H9 (cell line): ENCODE results near the gene GRID1. TPM values are rescaled to one million over a fixed set of nuclear protein-coding genes. Genes with fewer than 3 reads are reported as not detected.

Experiments
- DNase-seq: peaks from one replicate; pipeline ENCODE4 v3.0.0-alpha.2; 2017
- H2AFZ ChIP-seq: one replicate; pipeline ENCODE4 v1.6.1; 2013; ENCODE audit warnings: mild to moderate bottlenecking, low read length, control low read depth, moderate library complexity
- H2AK5ac ChIP-seq: 2 replicates; pipeline ENCODE4 v1.6.1; 2013; ENCODE audit warnings: low read length, control low read depth, mixed read lengths; ENCODE audit not compliant: insufficient read length
- H2BK120ac ChIP-seq: one replicate; pipeline ENCODE4 v1.6.1; 2013; ENCODE audit warnings: low read depth, mild to moderate bottlenecking, low read length, control low read depth, inconsistent platforms; ENCODE audit not compliant: poor library complexity, severe bottlenecking
- H2BK12ac ChIP-seq: 2 replicates; pipeline ENCODE4 v1.6.1; 2013; ENCODE audit warnings: low read length, control low read depth, mixed read lengths, low read depth; ENCODE audit not compliant: insufficient read length
- H2BK15ac ChIP-seq: 2 replicates; pipeline ENCODE4 v1.6.1; 2013; ENCODE audit warnings: low read depth, low read length, control low read depth
- H2BK20ac ChIP-seq: one replicate; pipeline ENCODE4 v1.6.1; 2013; ENCODE audit warnings: low read depth, mild to moderate bottlenecking, low read length, control low read depth, inconsistent platforms; ENCODE audit not compliant: poor library complexity, severe bottlenecking
- H2BK5ac ChIP-seq: 2 replicates; pipeline ENCODE4 v1.6.1; 2013; ENCODE audit warnings: low read length, control low read depth, mixed read lengths; ENCODE audit not compliant: insufficient read length
- H3K14ac ChIP-seq: 2 replicates; pipeline ENCODE4 v1.6.1; 2013; ENCODE audit warnings: low read length, control low read depth; ENCODE audit not compliant: insufficient read depth
- H3K18ac ChIP-seq: 2 replicates; pipeline ENCODE4 v1.6.1; 2013; ENCODE audit warnings: low read depth, mild to moderate bottlenecking, mixed read lengths, low read length, control low read depth; ENCODE audit not compliant: insufficient read length
- H3K23ac ChIP-seq: 2 replicates; pipeline ENCODE4 v1.6.1; 2013; ENCODE audit warnings: low read length, control low read depth, mixed read lengths, low read depth; ENCODE audit not compliant: insufficient read length
- H3K23me2 ChIP-seq: 2 replicates; pipeline ENCODE4 v1.6.1; 2013; ENCODE audit warnings: low read depth, mild to moderate bottlenecking, mixed read lengths, low read length, control low read depth; ENCODE audit not compliant: insufficient read length, poor library complexity, severe bottlenecking
- H3K27ac ChIP-seq: 2 replicates; pipeline ENCODE4 v1.5.1; 2013; ENCODE audit warnings: low read length, control low read depth, mixed read lengths, low read depth; ENCODE audit not compliant: insufficient read length
- H3K27me3 ChIP-seq: 2 replicates; pipeline ENCODE4 v1.6.1; 2013; ENCODE audit warnings: low read length, control low read depth, inconsistent platforms; ENCODE audit not compliant: insufficient read depth
- H3K4ac ChIP-seq: 2 replicates; pipeline ENCODE4 v1.6.1; 2013; ENCODE audit warnings: low read depth, mild to moderate bottlenecking, control low read depth, inconsistent platforms, low read length, moderate library complexity
- H3K4me1 ChIP-seq: 2 replicates; pipeline ENCODE4 v1.6.1; 2013; ENCODE audit warnings: low read length, control low read depth, inconsistent platforms; ENCODE audit not compliant: insufficient read depth
- H3K4me2 ChIP-seq: 2 replicates; pipeline ENCODE4 v1.6.1; 2013; ENCODE audit warnings: low read length, control low read depth, mixed read lengths; ENCODE audit not compliant: insufficient read length, insufficient read depth
- H3K56ac ChIP-seq: 2 replicates; pipeline ENCODE4 v1.6.1; 2013; ENCODE audit warnings: low read depth, mild to moderate bottlenecking, mixed read lengths, low read length, control low read depth; ENCODE audit not compliant: insufficient read length
- H3K79me1 ChIP-seq: 2 replicates; pipeline ENCODE4 v1.6.1; 2013; ENCODE audit warnings: low read depth, mild to moderate bottlenecking, moderate library complexity, low read length, control low read depth, inconsistent platforms; ENCODE audit not compliant: insufficient read depth, poor library complexity, severe bottlenecking
- H3K79me2 ChIP-seq: 2 replicates; pipeline ENCODE4 v1.6.1; 2013; ENCODE audit warnings: low read length, control low read depth, inconsistent platforms; ENCODE audit not compliant: insufficient read depth
- H3K9ac ChIP-seq: 2 replicates; pipeline ENCODE4 v1.6.1; 2013; ENCODE audit warnings: low read length, control low read depth, mixed read lengths; ENCODE audit not compliant: insufficient read length; ENCODE audit errors: extremely low read depth
- H3K9me3 ChIP-seq: one replicate; pipeline ENCODE4 v1.6.1; 2013; ENCODE audit warnings: low read depth, low read length, inconsistent platforms; ENCODE audit not compliant: control insufficient read depth
- H3T11ph ChIP-seq: one replicate; pipeline ENCODE4 v1.6.1; 2013; ENCODE audit warnings: mild to moderate bottlenecking, low read length, control low read depth, inconsistent platforms
- H4K20me1 ChIP-seq: one replicate; pipeline ENCODE4 v1.6.1; 2013; ENCODE audit not compliant: control insufficient read depth, insufficient read length, insufficient read depth
- H4K5ac ChIP-seq: 2 replicates; pipeline ENCODE4 v1.6.1; 2013; ENCODE audit warnings: low read depth, mild to moderate bottlenecking, mixed read lengths, low read length, control low read depth; ENCODE audit not compliant: insufficient read length
- H4K8ac ChIP-seq: replicated peaks from 2 replicates; pipeline ENCODE4 v1.6.1; 2013; ENCODE audit warnings: low read length, control low read depth, mixed read lengths, low read depth; ENCODE audit not compliant: insufficient read length
- H4K91ac ChIP-seq: 2 replicates; pipeline ENCODE4 v1.6.1; 2013; ENCODE audit warnings: low read depth, mild to moderate bottlenecking, moderate library complexity, mixed read lengths, low read length, control low read depth; ENCODE audit not compliant: insufficient read length
- H3K27ac Mint-ChIP-seq, 3 experiments: 2 replicates in 2 of 3; 3 replicates in 1 of 3; pipeline ENCODE4 v1.8.0; 2020 to 2021; ENCODE audit warnings: mixed read lengths in 3 of 3, mild to moderate bottlenecking in 1 of 3, moderate library complexity in 1 of 3
- H3K27me3 Mint-ChIP-seq: 2 replicates; pipeline ENCODE4 v1.8.0; 2021; ENCODE audit warnings: low read depth, mild to moderate bottlenecking, moderate library complexity, mixed read lengths
- H3K36me3 Mint-ChIP-seq, 3 experiments: 2 replicates in 2 of 3; 3 replicates in 1 of 3; pipeline ENCODE4 v1.8.0; 2020 to 2021; ENCODE audit warnings: low read depth in 3 of 3, mixed read lengths in 3 of 3; ENCODE audit not compliant: insufficient read depth in 1 of 3
- H3K4me1 Mint-ChIP-seq, 2 experiments: 2 replicates each; pipeline ENCODE4 v1.8.0; 2020; ENCODE audit warnings: mixed read lengths in 2 of 2
- H3K4me3 Mint-ChIP-seq, 2 experiments: 2 replicates in 1 of 2; 3 replicates in 1 of 2; pipeline ENCODE4 v1.8.0; 2020 to 2021; ENCODE audit warnings: mild to moderate bottlenecking in 2 of 2, mixed read lengths in 2 of 2, moderate library complexity in 1 of 2
- H3K9me3 Mint-ChIP-seq, 2 experiments: 2 replicates in 1 of 2; 3 replicates in 1 of 2; pipeline ENCODE4 v1.8.0; 2020; ENCODE audit warnings: mild to moderate bottlenecking in 2 of 2, mixed read lengths in 2 of 2, moderate library complexity in 1 of 2
- WGBS: extraction: QIAGEN DNeasy Blood & Tissue Kit; methylation state at CpG from one replicate; pipeline ENCODE4 v1.1.7; 2013; ENCODE audit warnings: missing lambda C conversion rate, low lambda C conversion rate, mixed read lengths; ENCODE audit not compliant: insufficient read length; ENCODE audit errors: extremely low coverage; 5-methylcytosine and 5-hydroxymethylcytosine counted together
- total RNA-seq: library from RNA; stranded (reverse); gene quantifications from 2 replicates; pipeline ENCODE4 v1.2.1, GENCODE V29; 2021
- TF ChIP-seq, protein P1 (sequence below): fragments of 200-600 bp; sonication (generic); conservative IDR thresholded peaks from 3 replicates; pipeline ENCODE4 v1.8.0; 2021; ENCODE audit warnings: antibody characterized with exemption, mild to moderate bottlenecking

The GRID1 gene
- total RNA-seq, 1 experiment from 2014 or later, result 0.35 TPM

DNA sequence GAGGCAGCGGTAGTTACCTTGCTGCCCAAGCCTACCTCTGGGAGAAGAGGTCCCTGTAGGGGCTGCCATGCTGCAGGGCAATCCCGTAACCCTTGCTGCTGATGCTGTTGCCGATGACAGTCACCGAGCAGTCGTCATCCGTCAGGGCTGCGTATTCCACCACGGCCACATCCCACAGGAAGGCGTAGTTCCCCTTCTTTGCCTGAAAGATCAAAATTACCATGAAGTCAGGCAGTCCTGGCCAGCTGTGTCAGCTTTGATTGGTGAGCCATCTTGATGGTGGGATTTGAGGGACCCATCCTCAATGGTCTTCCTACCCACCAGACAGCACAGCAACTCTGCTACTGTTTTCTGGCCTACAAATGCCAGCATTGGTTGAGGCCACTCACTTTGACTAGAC, 746.8 kb downstream of the GRID1 start:
- H2BK5ac ChIP-seq, result no peak overlapping the region
- H4K5ac ChIP-seq, result no peak overlapping the region
- H3K14ac ChIP-seq, result no peak overlapping the region
- Mint-ChIP-seq H3K4me3 (no peak overlapping the region), H3K36me3 (no peaks in the 10 kb centered on the region), H3K27me3 (0 out of 2 replicates have a peak, but pooled peaks cover 1% of the 10 kb centered on the region), H3K4me1 (no peaks in the 10 kb centered on the region), H3K27ac (no peak overlapping the region), H3K9me3 (no peaks in the 10 kb centered on the region)
- H4K8ac ChIP-seq, result no peak overlapping the region
- no peaks in the 10 kb centered on the region for H3K4me1 ChIP-seq
- no peak overlapping the region for H3K23ac ChIP-seq
- H2AFZ ChIP-seq, result no peak overlapping the region
- H4K91ac ChIP-seq, result no peak overlapping the region
- H3K56ac ChIP-seq, result no peak overlapping the region
- H3K18ac ChIP-seq, result no peak overlapping the region
- H3K9me3 ChIP-seq, result no peaks in the 10 kb centered on the region
- H3K27me3 ChIP-seq, result no peaks in the 10 kb centered on the region
- H3K9ac ChIP-seq, result no peak overlapping the region
- H2BK12ac ChIP-seq, result no peak overlapping the region
- H4K20me1 ChIP-seq, result no peaks in the 10 kb centered on the region
- H3K27ac ChIP-seq, result no peak overlapping the region
- H3K23me2 ChIP-seq, result no peaks in the 10 kb centered on the region
- TF ChIP-seq, protein P1, sequence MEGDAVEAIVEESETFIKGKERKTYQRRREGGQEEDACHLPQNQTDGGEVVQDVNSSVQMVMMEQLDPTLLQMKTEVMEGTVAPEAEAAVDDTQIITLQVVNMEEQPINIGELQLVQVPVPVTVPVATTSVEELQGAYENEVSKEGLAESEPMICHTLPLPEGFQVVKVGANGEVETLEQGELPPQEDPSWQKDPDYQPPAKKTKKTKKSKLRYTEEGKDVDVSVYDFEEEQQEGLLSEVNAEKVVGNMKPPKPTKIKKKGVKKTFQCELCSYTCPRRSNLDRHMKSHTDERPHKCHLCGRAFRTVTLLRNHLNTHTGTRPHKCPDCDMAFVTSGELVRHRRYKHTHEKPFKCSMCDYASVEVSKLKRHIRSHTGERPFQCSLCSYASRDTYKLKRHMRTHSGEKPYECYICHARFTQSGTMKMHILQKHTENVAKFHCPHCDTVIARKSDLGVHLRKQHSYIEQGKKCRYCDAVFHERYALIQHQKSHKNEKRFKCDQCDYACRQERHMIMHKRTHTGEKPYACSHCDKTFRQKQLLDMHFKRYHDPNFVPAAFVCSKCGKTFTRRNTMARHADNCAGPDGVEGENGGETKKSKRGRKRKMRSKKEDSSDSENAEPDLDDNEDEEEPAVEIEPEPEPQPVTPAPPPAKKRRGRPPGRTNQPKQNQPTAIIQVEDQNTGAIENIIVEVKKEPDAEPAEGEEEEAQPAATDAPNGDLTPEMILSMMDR, result no peak
- H2AK5ac ChIP-seq, result no peak overlapping the region
- H2BK20ac ChIP-seq, result no peak overlapping the region
- WGBS, result no CpG with 5 or more reads among the region's 9 CpGs
- H2BK120ac ChIP-seq, result no peak overlapping the region
- no peak overlapping the region for H2BK15ac ChIP-seq
- peak; percentile 4 for DNase-seq
- no peak overlapping the region for H3K4me2 ChIP-seq
- H3K4ac ChIP-seq, result no peak overlapping the region
- H3K79me2 ChIP-seq, result no peaks in the 10 kb centered on the region
- no peak overlapping the region for H3T11ph ChIP-seq
- H3K79me1 ChIP-seq, result no peaks in the 10 kb centered on the region
